Thyroid gland (tissue), 4 donors: Measurements from ENCODE around the gene YTHDF1.

ENCODE experiments used
- CTCF ChIP-seq, 6 experiments: fragments of 200-600 bp in 3 of 6; fragments of 450-650 bp in 3 of 6; sonication (generic) in 3 of 6; IDR thresholded peaks; one replicate each; pipeline ENCODE4 v1.5.1; 2016 to 2019; ENCODE audit warnings: antibody characterized with exemption in 6 of 6, mild to moderate bottlenecking in 2 of 6, inconsistent platforms in 1 of 6, moderate library complexity in 1 of 6
- POLR2A ChIP-seq, 2 donors: fragments of 450-650 bp; IDR thresholded peaks; one replicate each; pipeline ENCODE4 v1.6.1; 2017; ENCODE audit warnings: antibody characterized with exemption in 2 of 2, mild to moderate bottlenecking in 2 of 2, moderate library complexity in 1 of 2

- TF ChIP-seq POLR2A (IDR thresholded peaks at IDR 0.05) (no peak), CTCF (IDR thresholded peaks at IDR 0.05) (no peak)
These were observed 19.0 kb downstream of the YTHDF1 start for GRCh38 chr20:63196768-63197470.
